ENCODE results near the gene ACP7. TPM values are rescaled to one million over a fixed set of nuclear protein-coding genes. Genes with fewer than 3 reads are reported as not detected.
A peak's percentile ranks its signal among the peaks of the same experiment; 100 is the strongest.

Gene ACP7
- total and polyA plus RNA-seq, 8 donors, result not detected

DNA sequence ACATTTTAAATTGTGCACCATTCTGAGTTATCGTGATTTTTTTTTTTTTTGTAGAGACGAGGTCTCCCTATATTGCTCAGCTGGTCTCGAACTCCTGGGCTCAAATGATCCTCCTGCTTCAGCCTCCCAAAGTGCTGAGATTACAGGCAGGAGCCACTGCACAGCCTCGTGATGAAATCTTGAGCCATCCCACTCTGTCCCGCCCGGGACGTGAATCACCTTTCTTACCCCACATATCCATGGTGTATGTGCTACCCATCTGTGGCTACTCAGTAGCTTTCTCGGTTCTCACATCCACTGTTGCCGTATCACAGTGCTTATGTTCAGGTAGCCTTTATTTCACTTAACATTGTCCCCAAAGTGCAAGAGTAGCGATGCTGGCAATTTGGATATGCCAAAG lies 67.9 kb downstream of the ACP7 start:
- H3K27me3 ChIP-seq, result no peaks in the 10 kb centered on the region
- no peak for TF ChIP-seq EP300 (IDR thresholded peaks at IDR 0.05)
- TF ChIP-seq POLR2A (IDR thresholded peaks at IDR 0.05), result no peak
- no peak for TF ChIP-seq CTCF (IDR thresholded peaks at IDR 0.05)
- no peak for TF ChIP-seq POLR2AphosphoS5 (IDR thresholded peaks at IDR 0.05)
- intact Hi-C loops (cut with DNase I; ENCODE audit: low total_unique reads), result no loop called here
- 87 to 95% (median 94%) methylated on average over 10 of the region's 10 CpGs for WGBS, 5 donors
- H3K27ac ChIP-seq, result no peak overlapping the region
- no peak overlapping the region for H3K4me3 ChIP-seq
- H3K36me3 ChIP-seq, result peaks cover 0 to 6% (median 0%) of the 10 kb centered on the region in 4 donors
- H3K9me3 ChIP-seq, result no peaks in the 10 kb centered on the region
- H3K4me1 ChIP-seq, result peaks cover 43 to 62% (median 52%) of the 10 kb centered on the region in 4 donors
- DNase-seq, result no peak

DNA sequence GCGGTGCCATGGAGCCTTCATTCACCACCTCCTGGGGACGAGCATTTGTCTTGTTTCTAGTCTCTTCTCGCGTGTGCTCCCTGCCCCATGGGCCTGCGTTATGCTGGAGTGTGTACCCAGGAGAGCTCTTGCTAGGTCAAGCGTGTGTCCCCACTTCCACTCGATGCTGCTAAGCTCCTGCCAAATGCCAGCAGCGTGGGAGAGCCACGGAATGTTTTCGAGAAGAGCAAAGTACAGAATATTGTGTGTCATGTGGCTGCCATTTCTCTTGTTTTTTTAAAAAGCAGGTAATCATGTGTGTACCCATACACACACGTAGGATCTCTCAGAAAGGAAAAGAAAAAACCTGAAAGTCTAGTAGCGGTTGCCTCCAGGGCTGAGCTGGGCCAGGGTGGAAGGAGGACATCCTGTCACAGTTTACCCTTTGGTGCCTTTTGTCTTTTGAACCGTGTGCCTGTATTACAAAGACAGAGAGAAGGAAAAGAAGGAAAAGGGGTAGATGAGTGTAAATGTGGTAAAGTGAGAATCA lies 70.0 kb downstream of the ACP7 start:
- TF ChIP-seq CTCF (IDR thresholded peaks at IDR 0.05) (peak in 1 of 7 experiments; percentile 21), POLR2A (IDR thresholded peaks at IDR 0.05) (no peak), POLR2AphosphoS5 (IDR thresholded peaks at IDR 0.05) (no peak), EP300 (IDR thresholded peaks at IDR 0.05) (no peak)
- Histone ChIP-seq H3K27ac (peak overlapping the region; percentile 48 to 65 (median 57)), H3K27me3 (no peaks in the 10 kb centered on the region), H3K9me3 (no peaks in the 10 kb centered on the region), H3K4me1 (peaks cover 58 to 79% (median 68%) of the 10 kb centered on the region in 4 donors), H3K36me3 (peaks cover 0 to 2% (median 0%) of the 10 kb centered on the region in 4 donors), H3K4me3 (no peak overlapping the region)
- intact Hi-C loops (cut with DNase I; ENCODE audit: low total_unique reads), result no loop called here
- no peak for DNase-seq
- 54 to 64% (median 62%) methylated on average over 13 of the region's 13 CpGs for WGBS, 5 donors

DNA sequence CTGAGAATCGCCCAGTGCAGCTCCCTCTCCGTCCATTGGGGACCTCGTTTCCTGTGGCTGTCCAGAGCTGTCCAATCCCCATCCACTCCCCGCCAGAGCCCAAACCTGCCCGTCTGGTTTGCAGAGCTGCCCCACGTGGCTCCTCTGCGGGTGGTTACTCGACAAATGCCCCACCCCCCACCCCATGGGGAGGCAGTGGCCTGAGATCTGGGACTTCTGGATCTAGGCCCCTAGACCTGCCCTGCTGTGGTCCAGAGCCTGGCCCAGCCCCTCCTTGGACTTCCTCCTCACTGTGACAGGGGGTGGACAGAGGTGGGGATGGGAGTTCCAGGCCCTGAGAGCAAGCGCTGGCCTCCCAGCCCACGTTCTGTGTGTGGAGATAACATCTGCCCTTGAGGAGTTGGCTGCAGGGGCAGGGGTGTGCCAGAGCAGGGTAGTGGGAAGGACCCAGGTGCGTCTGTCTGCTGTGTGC lies 70.5 kb downstream of the ACP7 start:
- H3K36me3 ChIP-seq, result no peaks in the 10 kb centered on the region
- DNase-seq, result peak; percentile 85 to 92
- 18 to 52% (median 27%) methylated on average over 6 to 11 of the region's 11 CpGs for WGBS, 5 donors
- no peak overlapping the region for H3K4me3 ChIP-seq
- intact Hi-C loops (cut with DNase I; ENCODE audit: low total_unique reads), result no loop called here
- H3K9me3 ChIP-seq, result no peaks in the 10 kb centered on the region
- peaks cover 62 to 83% (median 72%) of the 10 kb centered on the region in 4 donors for H3K4me1 ChIP-seq
- H3K27ac ChIP-seq, result peak overlapping the region; percentile 48 to 65 (median 57)
- no peak for TF ChIP-seq EP300 (IDR thresholded peaks at IDR 0.05)
- no peak for TF ChIP-seq POLR2A (IDR thresholded peaks at IDR 0.05)
- TF ChIP-seq CTCF (IDR thresholded peaks at IDR 0.05), result peak in 1 of 7 experiments; percentile 13
- TF ChIP-seq POLR2AphosphoS5 (IDR thresholded peaks at IDR 0.05), result no peak
- H3K27me3 ChIP-seq, result no peaks in the 10 kb centered on the region

DNA sequence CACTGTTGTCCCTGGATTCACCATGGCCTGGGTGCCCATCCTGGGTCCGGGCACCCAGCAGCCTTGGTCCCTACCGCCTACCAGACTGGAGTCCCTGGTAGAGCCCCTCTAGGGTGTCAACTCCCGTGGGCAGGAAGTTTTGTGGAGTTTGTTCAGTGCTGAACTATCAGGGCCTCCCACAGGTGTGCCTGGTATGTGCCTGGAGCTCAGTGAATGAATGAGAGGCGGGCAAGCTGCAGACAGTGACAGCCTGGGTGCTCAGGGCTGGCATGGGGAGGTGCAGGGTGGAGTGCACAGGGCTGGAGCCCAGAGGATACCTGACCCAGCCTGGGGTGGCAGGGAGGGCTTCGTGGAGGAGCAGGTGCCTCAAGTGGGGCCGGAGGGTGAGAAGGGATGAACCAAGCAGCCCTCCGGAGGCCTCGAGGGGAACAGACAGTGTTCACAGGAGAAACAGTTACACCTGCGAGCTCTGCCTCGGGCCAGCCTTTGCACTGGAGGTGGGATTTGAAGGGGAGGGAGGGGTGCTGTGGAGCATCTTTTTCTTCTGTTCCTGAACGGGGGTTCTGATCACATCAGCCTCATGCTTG lies 71.0 kb downstream of the ACP7 start:
- no peaks in the 10 kb centered on the region for H3K9me3 ChIP-seq
- 49 to 65% (median 59%) methylated on average over 6 to 11 of the region's 11 CpGs for WGBS, 5 donors
- H3K27me3 ChIP-seq, result no peaks in the 10 kb centered on the region
- H3K4me3 ChIP-seq, result no peak overlapping the region
- no peaks in the 10 kb centered on the region for H3K36me3 ChIP-seq
- peaks cover 65 to 85% (median 75%) of the 10 kb centered on the region in 4 donors for H3K4me1 ChIP-seq
- DNase-seq, result no peak
- TF ChIP-seq CTCF (IDR thresholded peaks at IDR 0.05), result no peak
- TF ChIP-seq POLR2AphosphoS5 (IDR thresholded peaks at IDR 0.05), result no peak
- TF ChIP-seq POLR2A (IDR thresholded peaks at IDR 0.05), result no peak
- TF ChIP-seq EP300 (IDR thresholded peaks at IDR 0.05), result no peak
- peak overlapping the region; percentile 48 to 65 (median 57) for H3K27ac ChIP-seq
- intact Hi-C loops (cut with DNase I; ENCODE audit: low total_unique reads), result no loop called here
